SH-SY5Y (cell line): ENCODE data around the gene USP46.

Experiments used
- GATA2 ChIP-seq: IDR thresholded peaks from 2 replicates; pipeline ENCODE4 v1.6.1; 2011; ENCODE audit warnings: mild to moderate bottlenecking, low read depth, low read length
- GATA3 ChIP-seq: IDR thresholded peaks from 2 replicates; pipeline ENCODE4 v1.6.1; 2011; ENCODE audit warnings: low read depth, mild to moderate bottlenecking, low read length, moderate library complexity

DNA sequence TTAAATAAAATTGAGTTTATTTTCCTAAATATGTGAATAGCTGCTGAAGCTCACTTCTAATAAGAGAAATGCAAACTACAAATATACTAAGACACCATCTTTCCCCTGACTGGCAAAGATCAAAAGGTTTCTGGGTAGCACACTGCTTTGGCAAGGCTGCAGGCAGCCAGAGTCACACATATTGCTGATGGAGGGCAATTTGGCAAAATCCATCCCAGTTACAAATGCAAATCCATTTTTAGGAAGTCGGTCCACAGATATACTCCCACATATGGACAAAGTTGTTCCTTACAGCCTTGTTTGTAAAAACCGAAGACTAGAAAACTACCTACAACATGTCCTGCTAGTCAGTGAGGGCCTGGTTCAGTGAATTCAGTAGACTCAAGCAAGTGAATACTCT lies 12.4 kb downstream of the USP46 start:
- TF ChIP-seq GATA2 = no peak
- TF ChIP-seq GATA3 = no peak
